ENCODE data around the gene RCOR2.
"Not testable (repeated sequence)": the region's sequence is repeated elsewhere in the genome, so short reads cannot be mapped to it uniquely, and the experiment has no call there.

RCOR2 gene

GRCh38 chr11:63867511-63867910, 49.5 kb downstream of the RCOR2 start:
- no peak overlapping the region for H3K9ac ChIP-seq (ENCODE audit: low read length in 2 of 2)
- H3K36me3 ChIP-seq (ENCODE audit: control insufficient read depth in 2 of 2, insufficient read depth in 2 of 2, low read length in 2 of 2), result peaks cover 0 to 7% of the 10 kb centered on the region in 2 donors
- H3K4me1 ChIP-seq (ENCODE audit: control insufficient read depth, insufficient read depth, low read length), result peaks cover 42% of the 10 kb centered on the region
- H3K9me3 ChIP-seq (ENCODE audit: control insufficient read depth in 2 of 2, low read length in 2 of 2), result no peaks in the 10 kb centered on the region
- no peak overlapping the region for H3K27ac ChIP-seq (ENCODE audit: low read length)
- no peaks in the 10 kb centered on the region for H3K27me3 ChIP-seq (ENCODE audit: control insufficient read depth in 1 of 2, insufficient read depth in 2 of 2, low read length in 2 of 2)
- H3K4me3 ChIP-seq (ENCODE audit: low read length in 2 of 2), result no peak overlapping the region

GRCh38 chr11:63866211-63866610, 50.8 kb downstream of the RCOR2 start:
- peaks cover 29% of the 10 kb centered on the region for H3K4me1 ChIP-seq (ENCODE audit: control insufficient read depth, insufficient read depth, low read length)
- H3K4me3 ChIP-seq (ENCODE audit: low read length in 2 of 2), result no peak overlapping the region
- H3K36me3 ChIP-seq (ENCODE audit: control insufficient read depth in 2 of 2, insufficient read depth in 2 of 2, low read length in 2 of 2), result peaks cover 0 to 10% of the 10 kb centered on the region in 2 donors
- no peaks in the 10 kb centered on the region for H3K9me3 ChIP-seq (ENCODE audit: control insufficient read depth in 2 of 2, low read length in 2 of 2)
- H3K9ac ChIP-seq (ENCODE audit: low read length in 2 of 2), result no peak overlapping the region
- H3K27ac ChIP-seq (ENCODE audit: low read length), result no peak overlapping the region
- H3K27me3 ChIP-seq (ENCODE audit: control insufficient read depth in 1 of 2, insufficient read depth in 2 of 2, low read length in 2 of 2), result no peaks in the 10 kb centered on the region

GRCh38 chr11:63863620-63864019, 53.3 kb downstream of the RCOR2 start:
- peaks cover 0 to 12% of the 10 kb centered on the region in 2 donors for H3K36me3 ChIP-seq (ENCODE audit: control insufficient read depth in 2 of 2, insufficient read depth in 2 of 2, low read length in 2 of 2)
- not testable (repeated sequence) for H3K9ac ChIP-seq (ENCODE audit: low read length in 2 of 2); H3K4me3 ChIP-seq (ENCODE audit: low read length in 2 of 2); H3K27me3 ChIP-seq (ENCODE audit: control insufficient read depth in 1 of 2, insufficient read depth in 2 of 2, low read length in 2 of 2); H3K4me1 ChIP-seq (ENCODE audit: control insufficient read depth, insufficient read depth, low read length); H3K9me3 ChIP-seq (ENCODE audit: control insufficient read depth in 2 of 2, low read length in 2 of 2); H3K27ac ChIP-seq (ENCODE audit: low read length)

DNA sequence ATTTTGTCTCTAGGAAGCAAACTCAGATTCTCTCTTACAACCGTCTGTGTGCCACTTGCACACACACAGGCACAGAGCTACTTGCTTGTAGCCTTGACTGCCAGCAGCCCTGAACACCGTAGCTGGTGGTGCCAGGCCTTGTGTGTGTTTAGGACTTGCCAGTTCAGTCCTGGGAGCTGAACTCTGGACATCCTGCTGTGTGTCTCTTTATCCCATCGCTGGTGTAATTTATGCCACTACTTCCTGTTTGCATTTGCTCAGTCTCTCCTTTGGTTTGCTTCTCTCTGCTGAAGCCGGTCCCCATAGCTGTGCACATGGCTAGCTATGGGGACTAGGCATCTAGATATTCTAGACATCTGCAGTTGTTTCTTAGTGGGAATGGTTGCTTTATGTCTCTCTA, 54.0 kb downstream of the RCOR2 start:
- H3K9me3 ChIP-seq (ENCODE audit: control insufficient read depth in 2 of 2, low read length in 2 of 2), result no peaks in the 10 kb centered on the region
- H3K9ac ChIP-seq (ENCODE audit: low read length in 2 of 2), result no peak overlapping the region
- peaks cover 0 to 11% of the 10 kb centered on the region in 2 donors for H3K36me3 ChIP-seq (ENCODE audit: control insufficient read depth in 2 of 2, insufficient read depth in 2 of 2, low read length in 2 of 2)
- H3K4me3 ChIP-seq (ENCODE audit: low read length in 2 of 2), result no peak overlapping the region
- H3K4me1 ChIP-seq (ENCODE audit: control insufficient read depth, insufficient read depth, low read length), result peaks cover 4% of the 10 kb centered on the region
- H3K27ac ChIP-seq (ENCODE audit: low read length), result no peak overlapping the region
- H3K27me3 ChIP-seq (ENCODE audit: control insufficient read depth in 1 of 2, insufficient read depth in 2 of 2, low read length in 2 of 2), result no peaks in the 10 kb centered on the region

All from stomach smooth muscle (tissue), 2 donors.